Fibroblast of skin of abdomen (primary cell): Measurements from ENCODE around the gene IL1RAPL1.
"Not testable (repeated sequence)": the region's sequence is repeated elsewhere in the genome, so short reads cannot be mapped to it uniquely, and the experiment has no call there.

ENCODE experiments used
- DNase-seq: peaks from one replicate; pipeline ENCODE4 v3.0.0-alpha.2; 2013

IL1RAPL1 gene

GRCh38 chrX:29285664-29286063, 698.4 kb downstream of the IL1RAPL1 start:
- no peak for DNase-seq

DNA sequence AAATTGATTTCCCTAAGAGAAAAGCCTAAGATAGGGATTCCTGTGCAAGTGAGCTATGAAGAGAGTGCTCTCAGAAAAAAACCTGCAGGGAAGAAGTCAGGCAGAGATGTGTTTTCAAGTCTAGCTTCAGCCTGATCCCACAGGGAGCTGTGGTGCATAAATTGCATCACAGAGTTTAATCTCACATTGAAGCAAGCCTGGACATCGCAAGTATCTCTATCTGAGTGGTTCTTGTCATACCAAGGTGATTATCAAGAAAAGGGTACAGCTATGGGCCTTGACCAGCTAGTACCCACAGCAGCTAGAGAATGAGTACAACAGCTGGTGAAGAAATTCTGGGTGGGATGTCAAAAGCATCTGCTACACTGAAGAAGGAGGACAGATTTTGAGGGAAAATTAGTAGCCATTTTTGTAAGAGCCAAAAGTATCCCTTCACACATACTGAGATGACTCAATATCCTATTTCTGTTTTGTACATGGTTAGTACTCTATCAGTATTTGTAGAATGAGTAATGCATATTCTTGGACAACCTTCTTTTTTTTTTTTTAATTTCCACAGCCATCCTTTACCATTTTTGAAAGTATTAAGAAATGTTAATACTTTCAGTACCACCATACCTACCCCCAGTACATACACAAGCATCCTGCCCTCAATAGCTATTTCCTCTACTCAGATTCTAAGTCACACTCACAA, 708.9 kb downstream of the IL1RAPL1 start:
- peak; percentile 23 for DNase-seq

- no peak for DNase-seq
These were observed 710.0 kb downstream of the IL1RAPL1 start for GRCh38 chrX:29297171-29297800.

GRCh38 chrX:29299684-29300083, 712.4 kb downstream of the IL1RAPL1 start:
- no peak for DNase-seq

GRCh38 chrX:29308726-29309125, 721.5 kb downstream of the IL1RAPL1 start:
- no peak for DNase-seq

DNA sequence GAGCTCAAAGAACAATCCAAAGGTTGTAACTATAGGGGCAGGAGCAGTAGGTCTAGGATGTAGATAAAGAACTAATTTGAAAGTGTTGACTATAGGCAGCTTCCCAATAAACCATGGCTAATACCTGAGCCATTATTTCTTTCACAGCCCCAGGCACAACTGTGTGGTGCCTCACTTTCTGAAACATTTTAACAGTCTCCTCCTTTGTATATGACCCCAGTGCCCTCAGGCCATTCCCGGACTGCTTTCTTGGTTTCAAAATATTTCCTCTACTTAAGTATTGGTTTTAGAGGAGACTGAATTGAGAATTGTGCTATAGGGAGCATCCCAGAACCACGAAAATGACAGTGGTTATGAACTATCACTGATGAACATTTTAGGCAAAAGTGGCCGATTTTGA, 728.7 kb downstream of the IL1RAPL1 start:
- no peak for DNase-seq

- peak; percentile 82 for DNase-seq
These were observed 730.8 kb downstream of the IL1RAPL1 start for GRCh38 chrX:29318012-29318411.

DNA sequence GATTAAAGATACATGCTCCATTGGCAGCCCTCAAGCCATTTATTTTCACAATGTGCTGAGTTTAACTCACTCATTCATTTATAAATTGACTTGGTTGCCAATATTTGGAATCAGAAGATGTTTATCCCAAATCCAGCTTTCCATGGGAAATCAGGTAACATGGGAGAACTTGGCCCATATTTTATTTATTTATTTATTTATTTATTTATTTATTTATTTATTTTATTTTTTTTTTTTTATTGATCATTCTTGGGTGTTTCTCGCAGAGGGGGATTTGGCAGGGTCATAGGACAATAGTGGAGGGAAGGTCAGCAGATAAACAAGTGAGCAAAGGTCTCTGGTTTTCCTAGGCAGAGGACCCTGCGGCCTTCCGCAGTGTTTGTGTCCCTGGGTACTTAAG, 745.2 kb downstream of the IL1RAPL1 start:
- DNase-seq = not testable (repeated sequence)

DNA sequence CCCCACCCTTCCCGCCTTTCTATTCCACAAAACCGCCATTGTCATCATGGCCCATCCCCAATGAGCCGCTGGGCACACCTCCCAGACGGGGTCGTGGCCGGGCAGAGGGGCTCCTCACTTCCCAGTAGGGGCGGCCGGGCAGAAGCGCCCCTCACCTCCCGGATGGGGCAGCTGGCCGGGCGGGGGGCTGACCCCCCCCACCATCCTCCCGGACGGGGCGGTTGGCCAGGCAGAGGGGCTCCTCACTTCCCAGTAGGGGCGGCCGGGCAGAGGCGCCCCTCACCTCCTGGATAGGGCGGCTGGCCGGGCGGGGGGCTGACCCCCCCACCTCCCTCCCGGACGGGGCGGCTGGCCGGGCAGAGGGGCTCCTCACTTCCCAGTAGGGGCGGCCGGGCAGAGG, 745.8 kb downstream of the IL1RAPL1 start:
- DNase-seq = not testable (repeated sequence)

GRCh38 chrX:29348288-29348687, 761.0 kb downstream of the IL1RAPL1 start:
- peak; percentile 22 for DNase-seq

DNA sequence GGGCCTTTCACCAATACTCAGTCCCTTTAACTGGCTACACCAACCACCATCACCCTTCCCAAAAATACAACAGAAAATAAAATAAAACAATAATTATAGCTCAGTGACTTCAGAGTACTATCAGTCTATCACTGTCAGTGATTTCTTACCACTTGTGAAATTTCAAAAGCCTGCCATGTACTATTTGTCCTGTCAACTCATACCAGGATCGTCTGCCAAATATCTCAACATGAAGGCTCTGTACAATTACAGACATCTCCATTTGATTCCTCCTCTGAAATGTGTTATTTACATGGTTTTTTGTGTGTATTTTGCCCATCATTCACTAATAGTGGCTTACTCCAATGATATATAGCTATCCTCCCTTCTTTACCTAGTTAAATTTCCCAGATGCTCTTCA, 772.0 kb downstream of the IL1RAPL1 start:
- no peak for DNase-seq

GRCh38 chrX:29374765-29375164, 787.5 kb downstream of the IL1RAPL1 start:
- DNase-seq = not testable (repeated sequence)

DNA sequence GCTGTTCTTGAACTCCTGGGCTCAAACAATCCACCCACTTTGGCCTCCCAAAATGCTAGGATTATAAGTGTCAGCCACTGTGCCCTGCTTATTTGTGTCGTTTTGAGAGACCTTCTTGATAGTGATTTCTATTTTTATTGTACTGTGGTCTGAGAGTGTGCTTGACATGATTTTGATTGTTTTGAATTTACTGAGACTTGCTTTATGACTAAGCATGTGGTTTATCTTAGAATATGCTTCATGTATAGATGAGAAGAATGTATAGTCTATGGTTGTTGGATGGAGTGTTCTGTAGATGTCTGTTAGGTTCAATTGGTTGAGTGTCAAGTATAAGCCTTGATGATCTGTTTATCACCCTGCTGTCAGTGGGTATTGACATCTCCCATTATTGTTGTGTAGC, 789.3 kb downstream of the IL1RAPL1 start:
- DNase-seq = no peak

GRCh38 chrX:29382811-29383210, 795.6 kb downstream of the IL1RAPL1 start:
- no peak for DNase-seq

GRCh38 chrX:29388509-29388908, 801.3 kb downstream of the IL1RAPL1 start:
- DNase-seq = no peak

DNA sequence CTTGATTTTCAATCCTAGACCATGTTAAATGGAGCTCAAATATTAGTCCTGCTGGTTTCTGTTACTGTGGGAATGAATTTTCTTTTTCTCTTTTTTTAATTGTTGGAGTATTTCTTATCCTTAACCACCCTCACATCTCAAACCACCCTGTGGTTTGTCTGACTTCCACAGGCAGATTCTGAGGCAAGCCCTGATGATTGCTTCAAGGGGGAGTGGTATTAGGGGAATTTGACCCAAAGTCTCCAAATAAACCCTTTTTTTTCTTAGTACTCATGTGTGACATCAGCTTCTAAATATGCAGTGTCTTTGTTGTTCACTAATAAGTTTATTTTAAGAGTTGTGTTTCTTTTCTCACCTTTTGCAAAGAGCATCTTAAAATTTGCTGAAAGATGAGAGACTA, 810.3 kb downstream of the IL1RAPL1 start:
- peak; percentile 64 for DNase-seq

DNA sequence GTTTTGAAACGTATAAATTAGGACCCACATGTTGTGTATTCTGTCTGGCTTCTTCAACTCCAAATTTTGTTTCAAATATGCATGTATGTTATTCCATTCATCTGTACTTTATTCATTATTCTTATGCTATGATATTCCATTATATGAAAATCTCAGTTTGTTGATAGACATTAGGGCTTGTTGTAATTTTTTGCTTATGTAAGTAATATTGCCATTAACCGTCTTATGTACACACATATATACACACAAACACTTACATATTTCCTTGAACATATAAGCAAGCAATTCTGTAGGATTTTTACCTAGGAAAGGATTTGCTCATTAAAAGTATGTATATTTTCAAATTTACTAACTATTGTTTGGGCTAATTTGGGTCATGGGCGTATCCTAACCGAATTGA, 820.1 kb downstream of the IL1RAPL1 start:
- DNase-seq = no peak

DNA sequence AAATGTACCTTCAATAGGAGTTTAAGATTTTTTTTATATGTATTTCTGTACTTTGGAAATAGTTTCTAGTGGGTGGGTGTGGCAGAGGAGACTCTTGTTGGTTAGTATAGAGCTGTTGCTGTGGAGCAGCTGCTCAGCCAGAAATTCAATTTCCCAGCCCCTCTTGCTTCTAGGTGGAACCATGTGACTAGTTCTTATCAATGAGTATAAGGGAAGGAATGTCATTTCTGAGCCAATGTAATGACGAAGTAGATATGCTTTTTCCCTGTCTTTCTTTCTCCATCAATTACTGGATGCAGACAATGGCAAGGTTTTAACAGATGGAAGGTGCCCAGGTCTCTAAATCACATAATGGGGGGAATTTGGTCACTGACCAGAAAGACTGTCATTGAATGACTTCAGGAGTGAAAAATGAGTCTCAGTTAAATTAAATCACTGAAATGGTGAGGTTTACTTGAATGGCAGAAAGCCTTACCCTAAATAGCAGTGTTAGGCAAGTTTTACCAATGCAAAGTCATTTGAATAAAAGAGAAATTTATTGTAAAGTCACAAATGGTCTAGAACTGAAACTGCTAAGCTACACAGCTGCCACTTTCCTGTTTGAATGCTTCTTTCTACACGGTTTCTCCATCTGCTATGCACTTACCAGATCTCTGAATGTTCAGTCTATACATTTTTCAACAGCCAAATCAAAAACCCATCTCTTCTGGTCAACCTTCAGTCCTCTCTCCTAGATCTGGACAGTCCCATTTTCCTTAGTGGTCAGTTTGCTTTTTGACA, 832.7 kb downstream of the IL1RAPL1 start:
- peak; percentile 57 for DNase-seq

- no peak for DNase-seq
These were observed 834.8 kb downstream of the IL1RAPL1 start for GRCh38 chrX:29422034-29422433.

DNA sequence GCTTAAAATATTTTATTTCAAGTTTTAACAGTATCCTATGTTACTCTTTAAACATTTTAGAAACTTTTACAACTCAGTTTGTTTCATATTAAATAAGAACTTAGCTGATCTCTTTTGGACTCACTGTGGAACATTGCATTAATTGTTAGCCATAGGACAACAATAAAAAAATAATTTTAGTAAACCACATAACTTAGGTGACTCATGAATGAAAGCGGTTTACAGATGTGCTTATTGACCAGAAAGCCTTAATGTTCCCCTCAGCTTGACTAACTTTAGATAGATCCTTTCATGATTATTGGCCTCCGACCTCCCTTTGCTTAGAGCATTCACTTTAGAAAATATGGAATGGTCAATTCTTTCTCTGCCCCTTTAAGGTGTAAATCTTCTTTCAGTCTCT, 844.6 kb downstream of the IL1RAPL1 start:
- no peak for DNase-seq

GRCh38 chrX:29432534-29432933, 845.3 kb downstream of the IL1RAPL1 start:
- DNase-seq = no peak

DNA sequence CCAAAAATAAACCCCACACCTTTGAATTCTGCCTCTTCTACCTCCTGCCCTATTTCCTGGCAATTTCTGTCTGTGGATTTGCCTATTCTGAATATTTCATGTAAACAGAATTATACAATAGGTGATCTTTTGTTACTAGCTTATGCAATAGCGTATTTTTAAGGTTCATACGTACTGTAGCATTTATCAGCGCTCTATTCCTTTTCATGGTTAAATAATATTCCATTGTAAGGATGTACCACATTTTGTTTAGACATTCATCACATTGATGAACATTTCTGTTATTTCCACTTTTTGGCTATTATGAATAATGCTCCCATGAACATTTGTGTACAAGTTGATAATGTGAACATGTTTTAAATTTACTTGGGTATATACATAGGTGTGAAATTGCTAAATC, 847.7 kb downstream of the IL1RAPL1 start:
- no peak for DNase-seq

DNA sequence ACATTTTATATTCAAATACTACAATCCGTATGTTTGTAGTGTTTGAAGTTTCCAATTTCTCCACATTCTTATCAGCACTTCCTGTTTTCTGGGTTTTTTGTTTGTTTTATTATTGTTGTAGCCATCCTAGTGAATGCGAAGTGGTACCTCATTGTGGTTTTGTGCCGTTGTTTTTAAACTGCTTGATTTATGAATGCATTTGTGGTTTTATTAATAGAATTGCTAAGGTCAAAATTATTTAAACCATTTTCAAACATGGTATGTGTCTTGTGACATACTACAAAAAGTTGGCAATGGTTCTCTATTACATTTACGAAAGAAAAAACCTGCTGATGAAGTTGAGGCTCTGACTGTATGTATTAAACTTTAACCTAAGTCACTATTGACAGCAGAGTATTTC, 848.1 kb downstream of the IL1RAPL1 start:
- DNase-seq = no peak

DNA sequence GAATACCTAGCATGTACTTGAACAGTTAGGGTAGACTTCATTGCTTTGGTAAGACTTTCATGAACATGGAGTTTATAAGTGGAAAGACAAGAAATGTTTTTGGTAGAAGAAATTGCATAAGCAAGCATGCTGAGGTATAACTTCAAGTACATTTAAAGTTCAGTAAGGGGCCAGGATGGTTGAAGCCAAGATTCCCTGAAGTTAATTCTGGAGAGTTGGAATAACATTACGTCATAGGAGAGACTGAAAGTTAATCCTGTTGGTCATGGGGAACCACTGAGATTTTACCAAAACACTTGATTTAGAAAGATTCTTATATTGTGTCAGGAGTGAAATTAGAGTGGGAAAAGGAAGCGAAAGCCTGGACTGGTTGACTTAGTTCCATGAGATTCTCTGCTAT, 860.6 kb downstream of the IL1RAPL1 start:
- no peak for DNase-seq
